Occipital lobe (tissue), 2 donors: ENCODE measurements around the gene ALKAL2. TPM values are rescaled to one million over a fixed set of nuclear protein-coding genes. Genes with fewer than 3 reads are reported as not detected.

Source experiments
- DNase-seq: peaks from one replicate; lab custom pipeline; 2025; lab: John Stamatoyannopoulos, UW
- total RNA-seq: library from RNA; depleted of rRNA; stranded (reverse); fragments of >200 nt; gene quantifications from one replicate; pipeline ENCODE4 v1.2.3, GENCODE V29; 2014

ALKAL2 gene
- total RNA-seq, 1 donor from 2014 or later, result 2.0 TPM

DNA sequence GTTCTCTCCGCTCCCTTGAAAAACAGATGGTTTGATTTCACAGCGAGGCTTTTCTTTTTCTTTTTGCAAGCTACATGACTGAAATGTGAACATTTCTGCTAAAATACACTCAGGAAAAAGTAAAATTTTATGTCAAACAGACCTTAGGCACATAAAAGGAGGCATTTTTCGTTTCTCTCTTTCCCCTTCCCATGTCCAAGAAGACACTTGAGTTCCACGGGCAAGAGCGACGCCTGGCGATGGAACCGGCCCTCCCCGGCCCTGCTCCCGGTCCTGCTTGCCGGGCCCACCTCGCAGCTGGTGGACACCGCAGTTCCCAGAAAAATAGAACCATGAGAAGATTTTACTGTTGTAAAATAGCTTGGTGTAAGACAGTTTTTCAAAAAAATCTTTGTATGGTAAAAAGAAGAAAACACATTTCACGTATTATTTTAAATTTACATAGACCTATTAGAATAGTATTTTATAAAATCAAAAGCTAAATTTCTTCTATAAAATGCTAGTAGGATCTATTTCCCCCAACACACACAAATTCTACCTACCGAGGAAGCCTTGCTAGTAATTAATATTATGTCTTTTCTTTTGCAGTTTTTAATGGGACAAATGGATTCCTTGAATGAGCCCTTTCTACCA lies 2.3 kb upstream of the ALKAL2 start:
- DNase-seq, result peak; percentile 65

GRCh38 chr2:289362-290089 lies 1.6 kb upstream of the ALKAL2 start:
- no peak for DNase-seq

- no peak for DNase-seq
Observed at GRCh38 chr2:288758-289361, 969 bp upstream of the ALKAL2 start.

DNA sequence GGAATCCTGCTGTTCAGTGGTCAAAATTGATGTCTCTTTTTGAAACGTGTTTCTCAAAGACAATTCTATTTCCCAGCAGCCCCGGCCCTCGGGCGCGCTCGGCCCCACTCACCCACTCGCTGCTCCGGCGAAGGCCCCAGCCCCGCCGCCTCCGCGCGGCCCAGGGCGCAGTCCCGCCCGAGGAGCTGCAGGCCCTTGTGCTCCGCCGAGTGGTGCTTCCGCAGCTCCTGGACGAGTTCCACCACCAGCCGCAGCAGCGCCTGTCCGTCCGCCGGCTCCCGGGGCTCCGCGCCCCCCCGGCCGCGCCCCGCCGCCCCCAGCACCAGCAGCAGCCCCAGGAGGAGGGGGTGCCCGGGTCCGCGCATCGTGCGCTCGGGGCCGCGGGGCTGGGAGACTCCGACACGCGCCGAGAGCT lies 413 bp downstream of the ALKAL2 start:
- DNase-seq, result no peak

GRCh38 chr2:286774-287392 lies 1.0 kb downstream of the ALKAL2 start:
- no peak for DNase-seq

DNA sequence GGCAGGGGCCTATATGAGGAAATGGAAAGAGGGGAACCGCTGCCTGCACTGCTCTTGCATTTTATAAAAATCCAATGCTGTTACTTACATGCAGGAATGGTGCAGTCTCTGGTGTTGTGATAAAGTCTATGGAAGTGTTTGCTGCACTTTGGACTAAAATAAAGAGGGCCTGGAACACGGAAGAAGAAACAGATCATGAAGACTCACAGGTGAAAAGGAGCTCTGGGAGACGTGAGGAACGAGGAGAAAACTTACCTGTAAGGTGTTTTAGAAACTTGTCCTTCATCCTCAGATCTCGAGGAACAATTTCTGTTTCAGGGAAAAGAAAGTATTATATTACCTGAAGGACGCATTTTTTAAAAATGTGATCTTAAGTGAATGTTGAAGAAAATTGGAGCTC lies 1.9 kb downstream of the ALKAL2 start:
- DNase-seq, result no peak

DNA sequence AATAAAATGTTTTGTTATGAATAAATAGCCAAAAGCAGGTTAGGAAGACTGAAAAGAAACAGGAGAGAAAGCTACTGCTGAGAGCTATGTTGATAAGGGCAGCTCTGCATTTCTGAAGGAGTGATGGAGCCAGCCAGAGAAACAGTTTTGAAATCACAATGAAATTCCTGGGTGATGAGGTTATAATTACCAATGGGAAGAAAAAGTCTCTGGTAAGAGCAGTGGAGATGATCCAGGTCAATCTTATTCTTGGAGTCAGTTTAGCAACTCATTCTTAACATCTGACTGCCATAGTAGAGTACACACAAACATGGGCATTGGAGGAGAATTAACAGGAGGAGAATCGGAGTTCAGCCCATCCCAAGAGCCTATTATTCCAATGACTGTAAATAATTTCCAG lies 2.4 kb downstream of the ALKAL2 start:
- DNase-seq, result no peak

- no peak for DNase-seq
Observed at GRCh38 chr2:284896-285492, 2.9 kb downstream of the ALKAL2 start.

- no peak for DNase-seq
Observed at GRCh38 chr2:283996-284794, 3.7 kb downstream of the ALKAL2 start.

- DNase-seq, result no peak
Observed at GRCh38 chr2:282371-283263, 5.3 kb downstream of the ALKAL2 start.

DNA sequence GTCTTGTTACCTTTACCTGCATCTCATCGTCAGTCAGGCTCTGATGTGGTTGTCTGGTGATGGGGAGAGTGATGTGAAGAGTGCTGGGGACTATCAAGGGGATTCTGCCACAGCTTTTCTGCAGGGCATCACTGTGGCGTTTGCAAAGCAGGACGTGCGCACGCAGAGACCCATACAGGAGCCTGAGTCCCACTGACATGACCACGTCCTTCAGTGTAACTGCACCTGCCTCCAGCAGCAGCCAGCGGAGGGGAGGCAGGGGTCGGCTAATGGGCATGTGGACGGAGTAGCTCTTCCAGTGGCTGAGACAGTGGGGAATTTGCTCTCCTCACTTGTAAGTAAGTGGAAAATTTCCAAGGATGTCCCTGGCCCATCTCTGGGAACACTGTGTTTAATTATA lies 6.5 kb downstream of the ALKAL2 start:
- DNase-seq, result no peak

DNA sequence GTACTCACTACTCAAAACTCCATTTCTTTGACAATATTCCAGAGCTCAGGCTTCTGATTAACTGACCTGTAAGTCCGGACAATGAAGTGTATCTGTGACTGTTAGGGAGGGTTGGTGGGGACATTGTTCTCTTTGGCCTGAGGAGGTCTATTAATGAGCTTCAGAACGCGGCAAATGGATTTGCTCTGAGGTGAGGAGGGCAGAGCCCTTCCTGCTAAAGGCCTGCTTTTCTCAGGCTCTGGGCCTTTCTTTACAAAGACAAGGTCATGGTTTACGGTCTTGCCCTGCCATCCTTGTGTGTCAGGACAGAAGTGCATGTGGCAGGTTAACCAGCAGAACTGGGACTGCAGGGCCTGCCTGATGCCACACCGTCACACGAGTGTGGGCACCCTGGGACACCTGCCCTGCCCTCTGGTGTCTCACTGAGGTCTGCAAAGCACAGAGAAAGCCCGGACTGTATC lies 7.2 kb downstream of the ALKAL2 start:
- no peak for DNase-seq

GRCh38 chr2:279956-280649 lies 7.8 kb downstream of the ALKAL2 start:
- DNase-seq, result no peak

GRCh38 chr2:279366-279765 lies 8.5 kb downstream of the ALKAL2 start:
- DNase-seq, result no peak

DNA sequence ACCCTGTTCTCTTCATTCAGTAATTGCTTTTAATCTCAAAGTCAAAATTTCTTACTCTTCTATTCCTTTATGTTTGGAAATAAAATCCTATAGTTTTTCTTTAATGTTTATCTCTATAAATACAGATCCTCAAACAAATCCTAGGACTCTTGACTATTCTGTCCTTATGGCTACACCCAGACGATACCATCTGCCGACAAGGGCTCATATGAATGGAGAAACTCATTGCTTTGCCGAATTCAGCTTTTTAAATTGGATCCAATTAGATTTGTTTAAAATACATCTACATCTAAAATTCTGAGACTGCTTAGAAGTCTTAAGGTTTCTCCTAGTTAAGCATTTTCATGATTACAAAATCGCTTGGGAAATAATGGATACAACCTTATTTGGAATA lies 9.0 kb downstream of the ALKAL2 start:
- DNase-seq, result no peak

GRCh38 chr2:278312-278926 lies 9.5 kb downstream of the ALKAL2 start:
- DNase-seq, result no peak

DNA sequence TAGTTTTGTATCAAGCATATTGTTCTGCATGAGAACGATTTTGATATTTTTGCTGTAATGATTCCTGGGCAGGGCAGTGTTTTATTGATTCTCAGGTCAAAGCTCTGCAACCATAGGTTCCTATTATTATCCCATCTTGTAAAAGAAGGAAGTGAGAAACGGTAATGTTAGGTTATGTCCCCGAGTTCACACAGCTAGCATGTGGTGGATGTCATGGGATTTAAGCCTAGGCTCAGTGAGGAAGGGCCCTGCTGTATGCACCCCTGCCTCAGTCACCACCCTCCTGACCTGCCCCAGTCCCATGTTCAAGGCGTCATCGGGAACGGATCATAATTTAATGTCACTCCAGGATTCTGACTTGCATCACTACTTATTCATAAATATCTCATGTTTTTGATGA lies 12.4 kb downstream of the ALKAL2 start:
- no peak for DNase-seq

DNA sequence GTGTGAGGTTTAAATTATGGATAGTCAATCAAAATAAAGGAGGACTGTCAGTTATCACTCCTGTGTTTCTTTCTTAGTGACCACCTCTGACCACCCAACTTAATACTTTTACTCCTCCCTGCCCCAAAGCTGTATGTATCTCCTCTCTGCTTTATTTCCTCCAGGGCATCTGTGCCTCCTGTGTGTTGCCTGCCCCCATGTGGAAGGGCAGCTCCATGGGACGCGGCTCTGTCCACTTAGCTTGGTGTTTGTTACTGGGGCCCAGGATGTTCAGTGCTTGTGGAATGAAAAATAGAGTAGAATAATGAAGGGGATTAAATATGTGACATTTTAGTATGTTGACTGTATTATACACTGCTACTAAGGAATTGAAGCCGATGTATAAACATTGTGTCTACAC lies 13.4 kb downstream of the ALKAL2 start:
- no peak for DNase-seq

GRCh38 chr2:273333-273732 lies 14.6 kb downstream of the ALKAL2 start:
- no peak for DNase-seq
